Bronchus fibroblast of lung (primary cell): ENCODE data around the gene KRTAP4-7. TPM values are rescaled to one million over a fixed set of nuclear protein-coding genes. Genes with fewer than 3 reads are reported as not detected.

Experiments
- total RNA-seq: library from RNA; depleted of rRNA; stranded (reverse); fragments of >200 nt; gene quantifications from 2 replicates; pipeline ENCODE4 v1.2.3, GENCODE V29; 2015

The KRTAP4-7 gene
- not detected in 2 replicates for total RNA-seq

GRCh38 chr17:41084100-41084856 is at the start of gene KRTAP4-7:
Gene KRTAP4-7, plus strand, starts transcription at chr17:41084150. Its CDS starts 57 bp downstream, at chr17:41084207.

GRCh38 chr17:41034346-41034935 is 49.5 kb upstream of the KRTAP4-7 start, which contains the start of gene KRTAP1-3:
Gene KRTAP1-3, minus strand, starts transcription at chr17:41034874. Its CDS starts 53 bp downstream, at chr17:41034821.

GRCh38 chr17:41040783-41041571 is 43.0 kb upstream of the KRTAP4-7 start, which contains the start of gene KRTAP1-1:
Gene KRTAP1-1, minus strand, starts transcription at chr17:41041450. Its CDS starts 53 bp downstream, at chr17:41041397.

GRCh38 chr17:41046735-41047465 is 37.0 kb upstream of the KRTAP4-7 start, which contains the start of gene KRTAP2-1:
Gene KRTAP2-1, minus strand, starts transcription at chr17:41047316. Its CDS starts 49 bp downstream, at chr17:41047267.

GRCh38 chr17:41055130-41055529 is 28.8 kb upstream of the KRTAP4-7 start, which contains the start of gene KRTAP2-2:
Gene KRTAP2-2, minus strand, starts transcription at chr17:41055230. Its CDS starts 19 bp downstream, at chr17:41055211.

GRCh38 chr17:41060052-41060604 is 23.8 kb upstream of the KRTAP4-7 start, which contains the start of gene KRTAP2-3:
Gene KRTAP2-3, minus strand, starts transcription at chr17:41060114. Its CDS starts 64 bp downstream, at chr17:41060050.

GRCh38 chr17:41065829-41066624 is 17.9 kb upstream of the KRTAP4-7 start, which contains the start of gene KRTAP2-4:
Gene KRTAP2-4, minus strand, starts transcription at chr17:41065879. Its CDS starts 34 bp downstream, at chr17:41065845.

GRCh38 chr17:41098042-41098441 is 14.1 kb downstream of the KRTAP4-7 start, which contains the start of gene KRTAP4-8:
Gene KRTAP4-8, minus strand, starts transcription at chr17:41098142. Its CDS starts 58 bp downstream, at chr17:41098084.

GRCh38 chr17:41101586-41102259 is 17.8 kb downstream of the KRTAP4-7 start, which contains the start of gene KRTAP4-16:
Gene KRTAP4-16, minus strand, starts transcription at chr17:41102209. Its CDS starts 0 bp downstream, at chr17:41102209.

GRCh38 chr17:41105347-41105746 is 21.4 kb downstream of the KRTAP4-7 start, which contains the start of gene KRTAP4-9:
Gene KRTAP4-9, plus strand, starts transcription at chr17:41105389. Its CDS starts 0 bp downstream, at chr17:41105389.

GRCh38 chr17:41117846-41118386 is 34.0 kb downstream of the KRTAP4-7 start, which contains the start of gene KRTAP4-11:
Gene KRTAP4-11, minus strand, starts transcription at chr17:41118373. Its CDS starts 58 bp downstream, at chr17:41118315.

GRCh38 chr17:41123991-41124371 is 40.0 kb downstream of the KRTAP4-7 start, which contains the start of gene KRTAP4-12:
Gene KRTAP4-12, minus strand, starts transcription at chr17:41124182. Its CDS starts 60 bp downstream, at chr17:41124122.

Other genes with a start within 250 kb of the KRTAP4-7 start
- gene KRT12, start 216.9 kb upstream of the KRTAP4-7 start, total RNA-seq = not detected in 2 replicates
- not detected in 2 replicates for gene KRT20, start 198.9 kb upstream of the KRTAP4-7 start, total RNA-seq
- under 0.01 TPM in 1 of 2 replicates, not detected in the other for gene KRT23, start 146.5 kb upstream of the KRTAP4-7 start, total RNA-seq
- gene KRT39, start 117.2 kb upstream of the KRTAP4-7 start, total RNA-seq = not detected in 2 replicates
- not detected in 2 replicates for gene KRT40, start 99.8 kb upstream of the KRTAP4-7 start, total RNA-seq
- gene KRTAP3-3, start 90.0 kb upstream of the KRTAP4-7 start, total RNA-seq = not detected in 2 replicates
- gene KRTAP3-2, start 84.2 kb upstream of the KRTAP4-7 start, total RNA-seq = not detected in 2 replicates
- not detected in 2 replicates for gene KRTAP3-1, start 75.0 kb upstream of the KRTAP4-7 start, total RNA-seq
- gene KRTAP1-5, start 56.9 kb upstream of the KRTAP4-7 start, total RNA-seq = 0.50 and 0.59 TPM in 2 replicates
- gene KRTAP1-4, start 54.0 kb upstream of the KRTAP4-7 start, total RNA-seq = not detected in 2 replicates
- not detected in 2 replicates for gene KRTAP1-3, start 49.3 kb upstream of the KRTAP4-7 start, total RNA-seq
- gene KRTAP1-1, start 42.7 kb upstream of the KRTAP4-7 start, total RNA-seq = not detected in 2 replicates
- gene KRTAP2-1, start 36.8 kb upstream of the KRTAP4-7 start, total RNA-seq = not detected in 2 replicates
- not detected in 2 replicates for gene KRTAP2-2, start 28.9 kb upstream of the KRTAP4-7 start, total RNA-seq
- gene KRTAP2-3, start 24.0 kb upstream of the KRTAP4-7 start, total RNA-seq = not detected in 2 replicates
- not detected in 2 replicates for gene KRTAP2-4, start 18.3 kb upstream of the KRTAP4-7 start, total RNA-seq
- not detected in 2 replicates for gene KRTAP4-8, start 14.0 kb downstream of the KRTAP4-7 start, total RNA-seq
- gene KRTAP4-16, start 18.1 kb downstream of the KRTAP4-7 start, total RNA-seq = not detected in 2 replicates
- gene KRTAP4-9, start 21.2 kb downstream of the KRTAP4-7 start, total RNA-seq = not detected in 2 replicates
- gene KRTAP4-11, start 34.2 kb downstream of the KRTAP4-7 start, total RNA-seq = not detected in 2 replicates
- not detected in 2 replicates for gene KRTAP4-12, start 40.0 kb downstream of the KRTAP4-7 start, total RNA-seq
- not detected in 2 replicates for gene KRTAP4-6, start 56.4 kb downstream of the KRTAP4-7 start, total RNA-seq
- not detected in 2 replicates for gene KRTAP4-5, start 65.7 kb downstream of the KRTAP4-7 start, total RNA-seq
- gene KRTAP4-4, start 76.6 kb downstream of the KRTAP4-7 start, total RNA-seq = not detected in 2 replicates
- not detected in 2 replicates for gene KRTAP4-3, start 84.1 kb downstream of the KRTAP4-7 start, total RNA-seq
- not detected in 2 replicates for gene KRTAP4-2, start 94.1 kb downstream of the KRTAP4-7 start, total RNA-seq
- gene KRTAP4-1, start 100.8 kb downstream of the KRTAP4-7 start, total RNA-seq = not detected in 2 replicates
- not detected in 2 replicates for gene KRTAP9-1, start 105.7 kb downstream of the KRTAP4-7 start, total RNA-seq
- not detected in 2 replicates for gene KRTAP9-2, start 142.5 kb downstream of the KRTAP4-7 start, total RNA-seq
- not detected in 2 replicates for gene KRTAP9-3, start 148.3 kb downstream of the KRTAP4-7 start, total RNA-seq
- not detected in 2 replicates for gene KRTAP9-8, start 153.8 kb downstream of the KRTAP4-7 start, total RNA-seq
- not detected in 2 replicates for gene KRTAP9-4, start 165.5 kb downstream of the KRTAP4-7 start, total RNA-seq
- not detected in 2 replicates for gene KRTAP9-9, start 171.2 kb downstream of the KRTAP4-7 start, total RNA-seq
- gene KRTAP9-6, start 181.2 kb downstream of the KRTAP4-7 start, total RNA-seq = not detected in 2 replicates
- gene KRTAP9-7, start 191.5 kb downstream of the KRTAP4-7 start, total RNA-seq = not detected in 2 replicates
- gene KRTAP29-1, start 218.7 kb downstream of the KRTAP4-7 start, total RNA-seq = not detected in 2 replicates
- not detected in 2 replicates for gene KRTAP16-1, start 225.2 kb downstream of the KRTAP4-7 start, total RNA-seq
- not detected in 2 replicates for gene KRTAP17-1, start 231.6 kb downstream of the KRTAP4-7 start, total RNA-seq